Effector memory CD8-positive, alpha-beta T cell (primary cell): ENCODE results near the gene OPTC.

Experiments
- ATAC-seq: fragments of 150-1000 bp; cut with Tn5 transposase; replicated peaks from 2 replicates; pipeline ENCODE4 v1.10.0; 2021; ENCODE audit warnings: mild to moderate bottlenecking, moderate library complexity
- DNase-seq, 3 experiments: peaks; one replicate each; pipeline ENCODE4 v3.0.0; 2021
- H3K27ac Mint-ChIP-seq, 2 donors: one replicate each; pipeline ENCODE4 v1.8.0; 2022; ENCODE audit warnings: mild to moderate bottlenecking in 2 of 2, mixed read lengths in 2 of 2, moderate library complexity in 2 of 2
- H3K27me3 Mint-ChIP-seq, 2 donors: one replicate each; pipeline ENCODE4 v1.8.0; 2022; ENCODE audit warnings: mixed read lengths in 2 of 2
- H3K36me3 Mint-ChIP-seq: one replicate; pipeline ENCODE4 v1.8.0; 2022; ENCODE audit warnings: mild to moderate bottlenecking, moderate library complexity, mixed read lengths; ENCODE audit not compliant: insufficient read depth
- H3K4me1 Mint-ChIP-seq, 2 donors: one replicate each; pipeline ENCODE4 v1.8.0; 2022; ENCODE audit warnings: low read depth in 2 of 2, mixed read lengths in 2 of 2
- H3K4me3 Mint-ChIP-seq, 2 donors: one replicate each; pipeline ENCODE4 v1.8.0; 2022; ENCODE audit warnings: mild to moderate bottlenecking in 2 of 2, mixed read lengths in 2 of 2, moderate library complexity in 2 of 2
- H3K9me3 Mint-ChIP-seq, 2 donors: one replicate each; pipeline ENCODE4 v1.8.0; 2022; ENCODE audit warnings: mixed read lengths in 2 of 2

OPTC gene

DNA sequence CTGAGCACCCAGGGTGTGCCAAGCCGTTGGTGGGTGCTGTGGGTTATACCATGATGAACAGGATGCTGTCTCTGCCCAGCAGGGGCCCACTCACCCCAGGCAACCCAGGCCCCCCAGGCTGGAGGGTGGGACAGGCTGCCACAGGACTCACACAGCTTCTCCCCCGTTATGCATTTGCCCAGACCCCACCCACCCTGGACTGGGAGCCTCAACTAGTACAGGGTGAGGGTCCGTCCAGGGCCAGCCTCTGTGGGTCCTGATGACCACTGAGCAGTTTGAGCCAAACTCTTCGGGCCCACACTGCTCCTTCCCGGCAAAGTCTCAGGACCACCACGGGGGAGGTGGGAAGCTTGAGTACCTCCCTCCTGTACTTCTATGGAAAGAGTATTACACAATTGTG lies 22.1 kb upstream of the OPTC start:
- ATAC-seq, result no peak
- Mint-ChIP-seq H3K9me3 (no peaks in the 10 kb centered on the region), H3K4me3 (no peak overlapping the region), H3K36me3 (peaks cover 3% of the 10 kb centered on the region), H3K27ac (no peak overlapping the region), H3K4me1 (no peaks in the 10 kb centered on the region), H3K27me3 (peaks cover 51 to 91% of the 10 kb centered on the region in 2 donors)
- no peak for DNase-seq

DNA sequence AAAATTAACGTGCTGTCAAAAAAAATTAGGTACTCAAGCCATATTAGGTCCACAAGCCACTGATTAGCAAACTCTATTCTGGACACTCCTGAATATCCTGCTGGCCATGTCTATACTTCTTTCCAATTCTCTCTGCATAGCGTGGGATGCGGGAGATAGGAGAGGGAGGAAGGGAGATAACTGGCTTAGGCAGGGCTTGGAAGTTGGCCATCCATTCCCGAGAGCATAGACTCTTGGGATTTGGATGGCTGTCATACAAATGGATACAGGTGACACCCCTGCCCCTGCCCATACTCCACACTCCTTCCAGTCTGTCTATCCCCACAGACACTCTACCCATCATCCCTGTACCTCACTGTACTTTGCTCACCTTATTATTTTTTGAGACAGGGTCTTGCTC lies 20.7 kb upstream of the OPTC start:
- ATAC-seq, result no peak
- no peak overlapping the region for H3K4me3 Mint-ChIP-seq

DNA sequence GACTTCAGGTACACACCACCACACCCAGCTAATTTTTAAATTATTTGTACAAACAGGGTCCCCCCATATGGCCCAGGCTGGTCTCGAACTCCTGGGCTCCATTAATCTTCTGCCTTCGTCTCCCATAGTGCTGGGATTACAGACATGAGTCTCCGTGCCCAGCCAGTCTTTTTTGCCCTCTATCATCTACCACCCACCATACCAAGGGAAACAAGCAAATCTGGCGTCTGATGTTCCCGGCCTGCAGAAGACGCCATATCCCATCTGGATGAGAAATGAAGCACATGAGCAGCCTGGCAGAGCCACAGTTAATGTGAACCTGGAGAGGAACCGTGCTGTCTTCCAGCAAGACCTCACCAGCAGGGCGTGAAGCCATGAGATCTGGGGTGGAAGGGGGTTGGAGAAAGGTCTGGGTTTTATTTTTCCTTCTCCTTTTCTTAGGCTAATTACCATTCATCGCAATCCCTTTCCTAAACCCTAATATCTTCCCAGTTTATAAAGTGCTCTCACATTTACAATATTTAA lies 20.1 kb upstream of the OPTC start:
- no peaks in the 10 kb centered on the region for H3K36me3 Mint-ChIP-seq
- no peak for ATAC-seq
- peaks cover 0 to 2% of the 10 kb centered on the region in 2 donors for H3K4me1 Mint-ChIP-seq
- H3K4me3 Mint-ChIP-seq, result no peak overlapping the region
- H3K27ac Mint-ChIP-seq, result no peak overlapping the region
- no peaks in the 10 kb centered on the region for H3K9me3 Mint-ChIP-seq
- H3K27me3 Mint-ChIP-seq, result peaks cover 53 to 81% of the 10 kb centered on the region in 2 donors
- no peak for DNase-seq

More for the DNA sequence above, 20.7 kb upstream of the OPTC start:
- peaks cover 3% of the 10 kb centered on the region for H3K36me3 Mint-ChIP-seq
- peaks cover 53 to 87% of the 10 kb centered on the region in 2 donors for H3K27me3 Mint-ChIP-seq
- H3K27ac Mint-ChIP-seq, result no peak overlapping the region
- H3K9me3 Mint-ChIP-seq, result no peaks in the 10 kb centered on the region
- H3K4me1 Mint-ChIP-seq, result peaks cover 0 to 2% of the 10 kb centered on the region in 2 donors
- no peak for DNase-seq

DNA sequence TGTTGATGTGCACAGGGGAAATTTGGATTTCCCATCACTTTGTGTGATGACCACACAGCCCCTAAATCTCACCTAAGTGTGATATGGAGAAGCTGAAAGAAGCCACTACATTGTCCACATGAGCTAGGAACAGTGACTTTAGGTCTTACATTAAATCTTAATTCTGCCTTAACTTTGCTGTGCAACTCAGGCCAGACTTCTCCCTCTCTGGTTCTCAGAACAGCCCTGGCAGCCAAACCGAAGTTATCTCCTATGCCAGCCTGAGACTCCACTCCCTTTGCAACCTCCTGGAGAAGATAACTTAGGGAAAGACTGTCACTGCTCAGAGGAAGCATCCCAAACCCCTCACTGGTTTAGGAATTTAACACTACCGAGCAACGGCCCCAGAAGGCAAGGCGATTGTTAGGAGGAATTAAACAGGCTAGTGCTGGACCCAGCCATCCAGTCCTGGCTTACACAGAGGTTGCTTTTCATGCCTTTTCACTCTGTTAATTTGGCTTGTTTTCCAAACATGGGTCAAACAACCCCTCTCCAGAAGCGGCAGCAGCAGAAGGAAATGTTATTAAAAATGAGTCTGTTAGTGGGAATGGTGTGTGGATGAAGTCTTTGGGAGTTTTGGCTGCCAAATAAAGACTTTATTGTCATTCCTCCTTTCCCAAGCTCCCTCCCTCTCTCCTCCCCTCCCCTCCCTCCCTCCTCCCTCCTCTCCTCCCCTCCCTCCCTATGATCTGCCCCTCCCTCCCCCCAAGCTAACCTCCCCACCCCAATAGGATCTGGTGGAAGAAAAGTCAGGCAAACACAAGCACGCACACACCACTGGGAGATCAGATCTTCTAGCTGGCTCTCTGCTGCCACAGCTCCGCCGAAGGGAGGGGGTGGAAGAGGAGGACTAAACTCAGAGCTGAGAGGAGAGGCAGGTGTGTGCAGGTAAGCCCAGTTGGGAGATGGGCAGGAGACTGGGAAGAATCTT lies 18.7 kb upstream of the OPTC start, which contains the start of gene PRELP:
PRELP (plus strand) TSS at position 795 of the 970 bp plus-strand sequence. CDS start 7,379 bp downstream, outside the sequence.
- no peaks in the 10 kb centered on the region for H3K36me3 Mint-ChIP-seq
- no peak within 1 kb of the TSS for H3K4me3 Mint-ChIP-seq
- no peak within 1 kb of the TSS for H3K27ac Mint-ChIP-seq
- ATAC-seq, result no peak
- no peaks in the 10 kb centered on the region for H3K9me3 Mint-ChIP-seq
- H3K27me3 Mint-ChIP-seq, result peaks cover 48 to 67% of the 10 kb centered on the region in 2 donors
- no peak for DNase-seq
- peaks cover 0 to 2% of the 10 kb centered on the region in 2 donors for H3K4me1 Mint-ChIP-seq

DNA sequence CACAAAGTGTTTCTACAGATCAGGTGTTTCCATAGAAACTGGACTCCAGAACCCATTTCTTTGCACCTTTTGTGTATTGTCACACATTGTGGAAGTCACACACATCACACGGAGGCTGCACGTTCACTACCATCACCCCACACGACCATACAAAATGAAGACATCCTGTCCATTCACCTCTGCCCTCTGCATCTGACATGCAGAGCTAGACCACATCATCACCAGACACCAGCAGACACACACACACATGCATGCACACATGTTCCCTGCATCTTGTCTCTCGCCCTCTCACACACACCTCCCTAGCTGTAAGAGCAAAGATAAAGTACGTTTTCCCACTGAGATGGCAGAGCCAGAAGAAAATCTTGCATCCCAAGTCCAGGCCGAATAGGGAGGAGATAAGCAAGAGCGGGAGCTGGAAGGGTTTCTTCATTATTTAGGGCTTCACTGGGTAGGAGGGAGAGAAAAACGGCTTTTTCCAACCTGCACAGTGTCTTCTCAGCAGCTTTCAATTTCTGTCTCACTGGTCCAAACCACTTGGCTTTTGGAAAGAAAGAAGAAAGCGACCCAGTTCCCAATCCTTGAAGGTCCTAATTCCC lies 17.6 kb upstream of the OPTC start:
- no peak overlapping the region for H3K27ac Mint-ChIP-seq
- no peak overlapping the region for H3K4me3 Mint-ChIP-seq
- H3K36me3 Mint-ChIP-seq, result no peaks in the 10 kb centered on the region
- peaks cover 46 to 61% of the 10 kb centered on the region in 2 donors for H3K27me3 Mint-ChIP-seq
- H3K9me3 Mint-ChIP-seq, result no peaks in the 10 kb centered on the region
- H3K4me1 Mint-ChIP-seq, result peaks cover 0 to 8% of the 10 kb centered on the region in 2 donors
- DNase-seq (no peak), ATAC-seq (no peak)

DNA sequence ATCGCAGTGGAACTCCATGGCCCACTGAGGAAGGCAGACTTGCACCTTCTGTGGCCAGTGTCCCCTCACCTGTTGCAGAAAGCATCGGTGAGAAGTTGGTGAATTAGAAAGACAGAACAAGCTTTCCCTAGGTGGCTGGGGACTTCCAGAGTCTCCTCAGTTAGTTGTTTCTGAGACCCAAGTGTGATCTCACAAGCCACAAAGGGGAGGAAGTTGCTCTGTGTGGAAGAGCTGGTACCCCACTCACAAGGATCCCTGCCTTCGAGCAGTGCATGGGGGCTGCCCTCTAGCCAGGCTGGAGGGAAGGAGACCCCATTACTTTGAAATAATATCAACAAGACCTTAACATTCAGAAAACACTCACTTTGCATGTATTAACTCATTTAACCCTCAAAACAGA lies 16.2 kb upstream of the OPTC start:
- H3K9me3 Mint-ChIP-seq, result no peaks in the 10 kb centered on the region
- peaks cover 0 to 8% of the 10 kb centered on the region in 2 donors for H3K4me1 Mint-ChIP-seq
- H3K36me3 Mint-ChIP-seq, result no peaks in the 10 kb centered on the region
- no peak overlapping the region for H3K4me3 Mint-ChIP-seq
- peaks cover 38 to 51% of the 10 kb centered on the region in 2 donors for H3K27me3 Mint-ChIP-seq
- ATAC-seq (no peak), DNase-seq (no peak)
- no peak overlapping the region for H3K27ac Mint-ChIP-seq

DNA sequence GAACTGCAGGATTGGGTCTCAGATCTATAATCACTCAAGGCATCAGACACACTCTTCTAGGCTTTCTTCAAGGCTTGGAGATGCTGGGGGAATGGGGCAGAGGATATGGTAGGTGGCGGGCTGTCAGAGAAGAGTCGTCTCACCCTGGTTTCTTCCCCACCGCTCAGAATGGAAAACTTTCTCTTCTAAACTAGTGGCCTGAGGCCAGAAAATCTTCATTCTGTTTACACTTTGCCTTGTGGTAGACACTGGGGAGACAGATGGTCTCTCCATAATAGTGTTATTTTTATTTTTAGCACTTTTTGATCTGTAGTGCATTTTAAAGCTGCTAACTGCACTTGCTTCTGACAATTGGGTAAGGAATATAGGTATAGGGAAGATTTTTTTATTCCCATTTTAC lies 15.7 kb upstream of the OPTC start:
- peaks cover 35 to 47% of the 10 kb centered on the region in 2 donors for H3K27me3 Mint-ChIP-seq
- H3K4me3 Mint-ChIP-seq, result no peak overlapping the region
- H3K4me1 Mint-ChIP-seq, result peaks cover 0 to 8% of the 10 kb centered on the region in 2 donors
- no peak overlapping the region for H3K27ac Mint-ChIP-seq
- DNase-seq (no peak), ATAC-seq (no peak)
- H3K9me3 Mint-ChIP-seq, result no peaks in the 10 kb centered on the region
- H3K36me3 Mint-ChIP-seq, result no peaks in the 10 kb centered on the region

DNA sequence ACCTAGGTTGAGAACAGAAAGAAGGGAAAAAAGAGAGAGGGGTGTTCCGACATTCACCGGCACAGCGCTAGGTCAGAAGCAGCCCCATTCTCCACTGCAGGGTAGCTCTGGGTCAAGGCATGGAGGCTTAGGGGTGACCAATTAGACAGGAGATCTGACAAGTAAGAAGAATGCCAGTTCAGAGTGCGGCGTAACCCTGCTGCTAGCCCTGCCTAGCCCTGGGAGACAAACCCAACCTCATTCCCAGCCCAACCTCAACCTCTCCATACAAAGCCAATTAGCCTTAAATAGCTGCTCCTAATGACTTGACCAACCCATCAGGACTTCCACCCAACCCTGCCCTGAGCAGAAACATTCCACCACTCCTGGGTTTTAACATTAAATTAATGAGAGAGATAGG lies 15.0 kb upstream of the OPTC start:
- H3K4me1 Mint-ChIP-seq, result peaks cover 0 to 8% of the 10 kb centered on the region in 2 donors
- no peak for DNase-seq
- H3K36me3 Mint-ChIP-seq, result no peaks in the 10 kb centered on the region
- H3K4me3 Mint-ChIP-seq, result no peak overlapping the region
- H3K9me3 Mint-ChIP-seq, result no peaks in the 10 kb centered on the region
- H3K27ac Mint-ChIP-seq, result no peak overlapping the region
- ATAC-seq, result no peak
- H3K27me3 Mint-ChIP-seq, result peaks cover 28 to 39% of the 10 kb centered on the region in 2 donors

DNA sequence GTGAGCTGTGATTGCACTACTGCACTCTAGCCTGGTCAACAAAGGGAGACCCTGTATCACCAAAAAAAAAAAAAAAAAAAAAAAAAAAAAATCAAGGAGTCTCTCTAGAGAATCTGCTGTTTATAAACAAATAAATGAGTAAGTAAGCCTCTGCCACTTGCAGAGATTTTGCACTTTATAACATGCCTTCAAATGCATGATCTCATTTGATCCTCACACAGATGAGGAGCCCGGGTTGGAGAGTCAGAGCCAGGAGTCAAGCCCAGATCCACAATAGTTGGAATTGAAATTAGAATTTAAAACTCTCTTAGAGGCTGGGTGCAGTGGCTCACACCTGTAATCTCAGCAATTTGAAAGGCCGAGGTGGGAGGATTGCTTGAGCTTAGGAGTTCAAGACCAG lies 14.3 kb upstream of the OPTC start:
- no peak overlapping the region for H3K4me3 Mint-ChIP-seq
- peaks cover 0 to 8% of the 10 kb centered on the region in 2 donors for H3K4me1 Mint-ChIP-seq
- no peaks in the 10 kb centered on the region for H3K9me3 Mint-ChIP-seq
- DNase-seq (no peak), ATAC-seq (no peak)
- peaks cover 24 to 32% of the 10 kb centered on the region in 2 donors for H3K27me3 Mint-ChIP-seq
- no peak overlapping the region for H3K27ac Mint-ChIP-seq
- H3K36me3 Mint-ChIP-seq, result no peaks in the 10 kb centered on the region

DNA sequence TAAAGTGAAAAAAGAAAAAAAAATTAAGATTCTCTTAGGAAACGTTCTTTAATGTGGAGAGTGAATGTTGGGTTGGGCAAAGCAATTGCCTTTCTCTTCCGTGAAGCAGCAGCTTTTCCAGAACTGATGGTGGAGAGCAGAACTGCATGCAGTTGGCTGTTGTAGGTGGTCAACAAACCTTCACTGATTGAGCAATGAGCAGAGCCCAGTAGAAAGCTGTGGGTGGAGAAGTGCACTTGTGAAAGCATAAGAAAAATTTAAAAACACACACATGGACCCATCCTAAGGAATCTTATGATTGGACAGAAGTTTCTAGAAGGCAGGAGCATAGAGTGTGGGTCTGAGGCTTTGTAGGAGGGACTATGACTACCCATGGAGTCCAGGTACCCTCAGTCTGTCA lies 13.9 kb upstream of the OPTC start:
- peaks cover 0 to 8% of the 10 kb centered on the region in 2 donors for H3K4me1 Mint-ChIP-seq
- no peak overlapping the region for H3K4me3 Mint-ChIP-seq
- ATAC-seq (no peak), DNase-seq (no peak)
- peaks cover 19 to 28% of the 10 kb centered on the region in 2 donors for H3K27me3 Mint-ChIP-seq
- H3K27ac Mint-ChIP-seq, result no peak overlapping the region
- H3K36me3 Mint-ChIP-seq, result no peaks in the 10 kb centered on the region
- H3K9me3 Mint-ChIP-seq, result no peaks in the 10 kb centered on the region

DNA sequence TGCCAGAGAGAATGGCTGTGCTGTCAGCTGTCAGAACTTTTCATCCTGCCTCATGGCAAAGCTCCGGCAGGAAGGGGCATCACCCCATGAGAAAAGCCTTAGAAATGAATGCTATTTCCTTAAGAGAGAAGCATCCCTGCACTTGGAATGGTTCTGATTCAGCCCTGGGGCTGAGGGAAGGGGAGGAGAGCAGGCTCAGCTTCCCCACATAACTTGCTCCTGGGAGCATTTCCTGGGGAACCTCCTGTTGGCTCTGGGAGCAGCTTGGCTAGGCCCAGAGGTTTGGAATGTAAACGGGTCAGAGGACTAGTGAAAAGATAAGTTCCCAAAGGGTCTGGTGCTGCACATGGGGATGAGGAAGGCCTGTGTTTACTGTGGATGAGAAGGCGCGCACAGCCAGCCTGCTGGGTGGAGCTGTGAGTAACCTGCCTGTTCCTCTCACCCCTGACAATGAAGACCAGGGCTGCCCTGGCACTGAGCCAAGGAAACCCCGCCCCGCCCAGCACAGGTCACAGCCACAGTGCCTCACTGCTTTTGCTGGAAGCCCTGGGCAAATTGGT lies 13.3 kb upstream of the OPTC start:
- peaks cover 17 to 23% of the 10 kb centered on the region in 2 donors for H3K27me3 Mint-ChIP-seq
- H3K36me3 Mint-ChIP-seq, result no peaks in the 10 kb centered on the region

DNA sequence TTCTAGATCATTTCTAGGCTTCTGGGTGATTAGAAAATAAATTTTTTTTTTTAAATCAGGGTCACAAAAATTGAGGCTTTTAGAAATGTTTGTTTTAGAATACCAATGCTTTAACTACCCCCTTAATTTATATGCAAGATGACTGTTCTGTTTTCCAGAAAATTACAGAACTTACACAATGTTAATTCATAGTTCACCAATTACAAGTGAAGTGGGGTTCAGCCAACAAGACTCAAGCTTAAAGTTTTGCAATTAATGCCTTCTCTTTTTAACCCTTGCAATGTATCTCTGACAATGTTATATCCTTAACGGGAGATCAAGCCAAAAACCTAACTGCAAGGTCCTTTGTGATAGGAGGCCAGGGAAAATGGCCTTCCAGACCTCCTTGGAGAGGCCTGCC lies 12.8 kb upstream of the OPTC start:
- peaks cover 0 to 8% of the 10 kb centered on the region in 2 donors for H3K4me1 Mint-ChIP-seq
- H3K36me3 Mint-ChIP-seq, result no peaks in the 10 kb centered on the region
- peaks cover 11 to 17% of the 10 kb centered on the region in 2 donors for H3K27me3 Mint-ChIP-seq
- H3K4me3 Mint-ChIP-seq, result no peak overlapping the region
- no peaks in the 10 kb centered on the region for H3K9me3 Mint-ChIP-seq
- ATAC-seq, result no peak
- DNase-seq, result no peak
- no peak overlapping the region for H3K27ac Mint-ChIP-seq

More for the DNA sequence above, 13.3 kb upstream of the OPTC start:
- Mint-ChIP-seq H3K4me3 (no peak overlapping the region), H3K27ac (no peak overlapping the region), H3K9me3 (no peaks in the 10 kb centered on the region), H3K4me1 (peaks cover 0 to 8% of the 10 kb centered on the region in 2 donors)
- DNase-seq, result peak in 2 of 3 experiments; percentile 32 to 36
- peak; percentile 83 for ATAC-seq

DNA sequence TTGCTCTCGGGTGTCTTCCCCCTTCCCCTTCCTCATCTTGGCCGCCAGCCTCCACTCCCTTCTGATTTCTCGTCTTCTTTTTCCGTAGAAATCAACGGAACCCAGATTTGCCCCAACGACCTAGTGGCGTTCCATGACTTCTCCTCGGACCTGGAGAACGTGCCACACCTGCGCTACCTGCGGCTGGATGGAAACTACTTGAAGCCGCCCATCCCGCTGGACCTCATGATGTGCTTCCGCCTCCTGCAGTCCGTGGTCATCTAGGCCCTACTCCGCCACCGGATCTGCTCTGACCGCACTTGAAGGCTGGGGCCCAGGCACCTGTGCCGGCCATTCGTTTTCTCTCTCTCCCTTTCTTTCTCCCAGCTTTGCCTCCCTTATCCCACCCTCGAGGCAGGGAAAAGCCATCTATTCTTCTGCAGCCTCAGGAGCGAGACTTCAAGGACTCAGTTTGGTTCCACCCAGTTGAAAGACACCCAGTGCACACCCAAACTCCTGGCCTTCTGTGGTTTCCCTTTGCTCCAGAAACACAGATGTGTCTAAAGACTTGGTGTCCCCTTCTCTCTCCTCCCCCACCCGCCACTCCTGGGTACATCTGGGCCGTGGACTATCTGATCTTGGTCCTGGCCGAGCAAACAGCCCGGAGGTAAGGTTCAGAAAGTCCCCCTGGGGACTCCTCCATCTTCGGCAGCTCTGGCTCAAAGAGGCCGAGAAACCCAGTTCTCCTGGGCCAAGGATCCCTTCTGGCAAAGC lies 7.2 kb upstream of the OPTC start:
- Mint-ChIP-seq H3K9me3 (no peaks in the 10 kb centered on the region), H3K36me3 (no peaks in the 10 kb centered on the region), H3K4me1 (peaks cover 3 to 6% of the 10 kb centered on the region in 2 donors), H3K4me3 (peak overlapping the region; percentile 81 to 83), H3K27ac (peak overlapping the region; percentile 65 to 78), H3K27me3 (peaks cover 10 to 12% of the 10 kb centered on the region in 2 donors)
- ATAC-seq (no peak), DNase-seq (no peak)
